LNCaP clone FGC (cell line): Measurements from ENCODE around the gene SLC45A2.

Source experiments
- DNase-seq: peaks from one replicate; pipeline ENCODE4 v3.0.0-alpha.2; 2011; ENCODE audit warnings: low read depth
- H3K4me3 ChIP-seq: 2 replicates; pipeline ENCODE4 v1.5.1; 2011; ENCODE audit warnings: mild to moderate bottlenecking, low read depth, low read length, control low read depth
- CTCF ChIP-seq: IDR thresholded peaks from 2 replicates; pipeline ENCODE4 v1.5.1; 2012; ENCODE audit warnings: mild to moderate bottlenecking; ENCODE audit not compliant: control insufficient read depth, insufficient read depth; ENCODE audit errors: extremely low read depth

The SLC45A2 gene

GRCh38 chr5:33903118-33903517, 81.4 kb downstream of the SLC45A2 start:
- no peak for TF ChIP-seq CTCF
- no peak overlapping the region for H3K4me3 ChIP-seq
- DNase-seq: no peak

DNA sequence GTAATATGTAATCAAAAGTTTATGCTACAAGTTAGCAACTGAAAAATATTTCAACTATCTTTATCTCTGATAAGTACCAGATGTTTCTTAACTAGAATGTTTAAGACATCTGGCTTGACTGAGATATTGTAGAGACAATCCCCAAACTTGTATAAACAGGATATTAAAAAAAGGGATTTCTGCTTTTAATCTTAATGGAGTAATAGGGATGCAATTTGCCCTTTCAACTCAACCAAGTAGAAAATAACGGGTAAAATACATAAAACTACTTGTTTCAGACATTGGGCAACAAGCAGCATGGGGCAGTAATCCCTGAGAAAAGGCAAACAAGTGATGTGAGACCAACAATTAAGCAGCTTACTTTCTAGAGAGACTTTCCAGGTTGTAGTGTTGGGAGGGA, 83.3 kb downstream of the SLC45A2 start:
- TF ChIP-seq CTCF: no peak
- DNase-seq: no peak
- no peak overlapping the region for H3K4me3 ChIP-seq
